Measurements from ENCODE around the gene CACNA1F. TPM values are rescaled to one million over a fixed set of nuclear protein-coding genes. Genes with fewer than 3 reads are reported as not detected.

CACNA1F gene
- total and polyA plus RNA-seq, 9 of the 15 experiments (the other 6 are each of a cell fraction or from before 2014, with no cell fraction given), result under 0.01 to 0.41 (median 0.03) TPM; not detected in 3

GRCh38 chrX:49269010-49269766 is 36.0 kb upstream of the CACNA1F start (continued):
- no peak for TF ChIP-seq NR0B1 (IDR thresholded peaks at IDR 0.05; ENCODE audit: partially characterized antibody)
- no peak for TF ChIP-seq FIP1L1 (IDR thresholded peaks at IDR 0.05; ENCODE audit: low read depth, low read length, poor library complexity, severe bottlenecking)
- TF ChIP-seq FOS (IDR thresholded peaks at IDR 0.05; ENCODE audit: extremely low read depth, insufficient read length), result peak; percentile 89
- TF ChIP-seq KDM5B (IDR thresholded peaks at IDR 0.05; ENCODE audit: insufficient replicate concordance, low read depth, low read length), result peak; percentile 38
- no peak for TF ChIP-seq FOXP4 (CRISPR knock-in tag; IDR thresholded peaks at IDR 0.05; ENCODE audit: borderline replicate concordance)
- TF ChIP-seq JUND (IDR thresholded peaks at IDR 0.05; ENCODE audit: borderline replicate concordance, low read depth, low read length), result no peak
- TF ChIP-seq JUND (tag; IDR thresholded peaks at IDR 0.05; ENCODE audit: borderline replicate concordance, low read depth, low read length), result no peak
- no peak for TF ChIP-seq CHD1 (IDR thresholded peaks at IDR 0.05; ENCODE audit: low read length)
- TF ChIP-seq ARNT (IDR thresholded peaks at IDR 0.05), result no peak
- no peak for TF ChIP-seq PTRF (tag; IDR thresholded peaks at IDR 0.05)
- no peak for TF ChIP-seq MXI1 (IDR thresholded peaks at IDR 0.05; ENCODE audit: low read depth, low read length)
- TF ChIP-seq, protein P1, sequence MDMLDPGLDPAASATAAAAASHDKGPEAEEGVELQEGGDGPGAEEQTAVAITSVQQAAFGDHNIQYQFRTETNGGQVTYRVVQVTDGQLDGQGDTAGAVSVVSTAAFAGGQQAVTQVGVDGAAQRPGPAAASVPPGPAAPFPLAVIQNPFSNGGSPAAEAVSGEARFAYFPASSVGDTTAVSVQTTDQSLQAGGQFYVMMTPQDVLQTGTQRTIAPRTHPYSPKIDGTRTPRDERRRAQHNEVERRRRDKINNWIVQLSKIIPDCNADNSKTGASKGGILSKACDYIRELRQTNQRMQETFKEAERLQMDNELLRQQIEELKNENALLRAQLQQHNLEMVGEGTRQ (CRISPR knock-in tag; IDR thresholded peaks at IDR 0.05), result no peak
- TF ChIP-seq FOXM1 (IDR thresholded peaks at IDR 0.05; ENCODE audit: low read depth), result no peak
- no peak for TF ChIP-seq FOXM1 (CRISPR knock-in tag; IDR thresholded peaks at IDR 0.05; ENCODE audit: low read depth)
- no peak for TF ChIP-seq TCF7 (IDR thresholded peaks at IDR 0.05; ENCODE audit: borderline replicate concordance)
- TF ChIP-seq ILK (tag; IDR thresholded peaks at IDR 0.05; ENCODE audit: borderline replicate concordance, low read depth), result no peak
- TF ChIP-seq TSC22D4 (tag; IDR thresholded peaks at IDR 0.05), result no peak
- TF ChIP-seq MYC (IDR thresholded peaks at IDR 0.05; ENCODE audit: low read depth, low read length), result no peak
- TF ChIP-seq MYC (CRISPR knock-in tag; IDR thresholded peaks at IDR 0.05; ENCODE audit: borderline replicate concordance, low read depth), result no peak
- TF ChIP-seq, protein P2, sequence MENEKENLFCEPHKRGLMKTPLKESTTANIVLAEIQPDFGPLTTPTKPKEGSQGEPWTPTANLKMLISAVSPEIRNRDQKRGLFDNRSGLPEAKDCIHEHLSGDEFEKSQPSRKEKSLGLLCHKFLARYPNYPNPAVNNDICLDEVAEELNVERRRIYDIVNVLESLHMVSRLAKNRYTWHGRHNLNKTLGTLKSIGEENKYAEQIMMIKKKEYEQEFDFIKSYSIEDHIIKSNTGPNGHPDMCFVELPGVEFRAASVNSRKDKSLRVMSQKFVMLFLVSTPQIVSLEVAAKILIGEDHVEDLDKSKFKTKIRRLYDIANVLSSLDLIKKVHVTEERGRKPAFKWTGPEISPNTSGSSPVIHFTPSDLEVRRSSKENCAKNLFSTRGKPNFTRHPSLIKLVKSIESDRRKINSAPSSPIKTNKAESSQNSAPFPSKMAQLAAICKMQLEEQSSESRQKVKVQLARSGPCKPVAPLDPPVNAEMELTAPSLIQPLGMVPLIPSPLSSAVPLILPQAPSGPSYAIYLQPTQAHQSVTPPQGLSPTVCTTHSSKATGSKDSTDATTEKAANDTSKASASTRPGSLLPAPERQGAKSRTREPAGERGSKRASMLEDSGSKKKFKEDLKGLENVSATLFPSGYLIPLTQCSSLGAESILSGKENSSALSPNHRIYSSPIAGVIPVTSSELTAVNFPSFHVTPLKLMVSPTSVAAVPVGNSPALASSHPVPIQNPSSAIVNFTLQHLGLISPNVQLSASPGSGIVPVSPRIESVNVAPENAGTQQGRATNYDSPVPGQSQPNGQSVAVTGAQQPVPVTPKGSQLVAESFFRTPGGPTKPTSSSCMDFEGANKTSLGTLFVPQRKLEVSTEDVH (IDR thresholded peaks at IDR 0.05; ENCODE audit: low read depth, partially characterized antibody), result peak; percentile 62
- TF ChIP-seq TAL1 (IDR thresholded peaks at IDR 0.05), result no peak
- no peak for TF ChIP-seq PTBP1 (IDR thresholded peaks at IDR 0.05; ENCODE audit: low read depth, low read length)
